ENCODE results near the gene PRPF31. TPM values are rescaled to one million over a fixed set of nuclear protein-coding genes. Genes with fewer than 3 reads are reported as not detected.

The PRPF31 gene
- total RNA-seq, 1 donor from 2014 or later, result 44.4 TPM

DNA sequence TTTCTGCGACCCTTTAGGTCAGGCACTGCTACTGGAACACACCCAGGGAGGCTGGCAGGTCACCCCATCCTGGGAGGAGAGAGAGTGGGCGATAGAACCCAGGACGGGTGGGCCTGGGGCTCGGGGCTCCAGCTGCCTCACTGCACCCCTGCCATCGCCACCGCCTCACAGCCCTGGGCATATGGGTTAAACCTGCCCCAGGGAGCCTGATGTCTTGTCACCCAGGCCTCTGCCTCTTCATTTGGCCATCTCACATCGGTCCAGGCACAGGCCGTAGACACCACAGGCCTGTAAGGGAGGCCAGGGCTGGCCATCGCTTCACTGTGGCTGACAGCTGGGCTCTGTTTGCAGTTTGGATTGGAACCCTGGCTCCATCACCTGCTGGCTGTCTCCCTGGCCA, 10.2 kb downstream of the PRPF31 start:
- intact Hi-C loops (cut with DNase I), result no loop called here
- H3K36me3 ChIP-seq, result peaks cover 0 to 88% of the 10 kb centered on the region in 2 donors

DNA sequence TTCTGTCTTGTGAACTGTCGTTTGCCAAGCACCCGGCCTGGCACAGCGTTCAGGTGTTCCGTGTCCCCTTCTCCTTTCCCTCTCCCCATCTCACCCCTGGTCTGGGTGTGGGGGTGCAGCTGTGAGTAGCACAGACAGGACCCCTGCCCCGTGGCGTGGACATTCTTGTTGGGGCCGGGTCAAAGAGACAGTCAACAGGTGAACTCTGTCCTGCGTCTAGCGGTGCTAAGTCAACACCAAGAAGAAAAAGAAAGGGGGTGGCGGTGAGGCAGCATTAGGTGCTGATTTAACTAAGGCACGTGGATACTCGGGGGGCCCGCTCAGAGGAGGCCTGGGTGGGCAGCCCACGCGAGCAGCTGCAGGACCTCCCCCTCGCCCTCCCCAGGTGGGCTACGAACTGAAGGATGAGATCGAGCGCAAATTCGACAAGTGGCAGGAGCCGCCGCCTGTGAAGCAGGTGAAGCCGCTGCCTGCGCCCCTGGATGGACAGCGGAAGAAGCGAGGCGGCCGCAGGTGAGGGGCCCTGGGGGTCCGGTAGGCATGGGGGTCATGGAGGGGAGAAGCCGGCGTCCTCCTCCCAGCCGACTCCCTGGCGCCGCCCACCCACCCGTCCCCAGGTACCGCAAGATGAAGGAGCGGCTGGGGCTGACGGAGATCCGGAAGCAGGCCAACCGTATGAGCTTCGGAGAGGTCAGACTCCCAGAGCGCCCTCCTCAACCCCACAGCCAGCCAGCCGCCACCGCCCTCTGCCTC, 12.3 kb downstream of the PRPF31 start:
- DNase-seq (ENCODE audit: extremely low spot score in 2 of 2), result no peak
- H3K4me3 ChIP-seq, result no peak overlapping the region
- intact Hi-C loops (cut with DNase I), result no loop called here
- H3K4me1 ChIP-seq, result no peaks in the 10 kb centered on the region
- H3K9me3 ChIP-seq, result no peaks in the 10 kb centered on the region
- TF ChIP-seq POLR2A (IDR thresholded peaks at IDR 0.05) (no peak), POLR2AphosphoS5 (IDR thresholded peaks at IDR 0.05; ENCODE audit: insufficient read depth in 1 of 2, low read depth in 1 of 2) (no peak)
- TF ChIP-seq, protein P1, sequence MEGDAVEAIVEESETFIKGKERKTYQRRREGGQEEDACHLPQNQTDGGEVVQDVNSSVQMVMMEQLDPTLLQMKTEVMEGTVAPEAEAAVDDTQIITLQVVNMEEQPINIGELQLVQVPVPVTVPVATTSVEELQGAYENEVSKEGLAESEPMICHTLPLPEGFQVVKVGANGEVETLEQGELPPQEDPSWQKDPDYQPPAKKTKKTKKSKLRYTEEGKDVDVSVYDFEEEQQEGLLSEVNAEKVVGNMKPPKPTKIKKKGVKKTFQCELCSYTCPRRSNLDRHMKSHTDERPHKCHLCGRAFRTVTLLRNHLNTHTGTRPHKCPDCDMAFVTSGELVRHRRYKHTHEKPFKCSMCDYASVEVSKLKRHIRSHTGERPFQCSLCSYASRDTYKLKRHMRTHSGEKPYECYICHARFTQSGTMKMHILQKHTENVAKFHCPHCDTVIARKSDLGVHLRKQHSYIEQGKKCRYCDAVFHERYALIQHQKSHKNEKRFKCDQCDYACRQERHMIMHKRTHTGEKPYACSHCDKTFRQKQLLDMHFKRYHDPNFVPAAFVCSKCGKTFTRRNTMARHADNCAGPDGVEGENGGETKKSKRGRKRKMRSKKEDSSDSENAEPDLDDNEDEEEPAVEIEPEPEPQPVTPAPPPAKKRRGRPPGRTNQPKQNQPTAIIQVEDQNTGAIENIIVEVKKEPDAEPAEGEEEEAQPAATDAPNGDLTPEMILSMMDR (IDR thresholded peaks at IDR 0.05), result no peak
- no peaks in the 10 kb centered on the region for H3K27me3 ChIP-seq
- peaks cover 0 to 71% of the 10 kb centered on the region in 2 donors for H3K36me3 ChIP-seq
- H3K27ac ChIP-seq, result no peak overlapping the region

More for the DNA sequence above, 10.2 kb downstream of the PRPF31 start:
- Histone ChIP-seq H3K9me3 (no peaks in the 10 kb centered on the region), H3K27ac (no peak overlapping the region), H3K4me3 (no peak overlapping the region), H3K27me3 (no peaks in the 10 kb centered on the region), H3K4me1 (no peaks in the 10 kb centered on the region)
- no peak for DNase-seq (ENCODE audit: extremely low spot score in 2 of 2)
- TF ChIP-seq POLR2A (IDR thresholded peaks at IDR 0.05), result no peak

DNA sequence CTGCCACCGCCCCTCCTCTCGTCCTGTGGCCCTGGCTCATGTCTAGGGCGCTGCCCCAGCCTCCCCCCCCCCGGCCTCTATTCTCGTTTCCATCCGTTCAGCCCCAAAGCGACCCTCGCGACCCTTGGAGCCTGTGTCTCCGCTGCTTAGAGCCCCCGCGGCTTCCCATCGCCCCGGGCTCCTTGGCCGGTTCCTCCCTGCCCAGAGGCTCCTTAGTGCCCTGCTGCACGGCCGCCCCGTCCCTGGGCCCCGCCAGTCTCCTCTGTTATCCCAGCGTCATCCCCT, 12.8 kb downstream of the PRPF31 start:
- Histone ChIP-seq H3K36me3 (peaks cover 0 to 66% of the 10 kb centered on the region in 2 donors), H3K27me3 (no peaks in the 10 kb centered on the region), H3K9me3 (no peaks in the 10 kb centered on the region), H3K27ac (no peak overlapping the region), H3K4me1 (no peaks in the 10 kb centered on the region), H3K4me3 (no peak overlapping the region)
- TF ChIP-seq POLR2A (IDR thresholded peaks at IDR 0.05) (no peak), POLR2AphosphoS5 (IDR thresholded peaks at IDR 0.05; ENCODE audit: insufficient read depth in 1 of 2, low read depth in 1 of 2) (no peak)
- TF ChIP-seq, protein P1 (IDR thresholded peaks at IDR 0.05), result no peak
- intact Hi-C loops (cut with DNase I), result no loop called here
- DNase-seq (ENCODE audit: extremely low spot score in 2 of 2), result no peak

DNA sequence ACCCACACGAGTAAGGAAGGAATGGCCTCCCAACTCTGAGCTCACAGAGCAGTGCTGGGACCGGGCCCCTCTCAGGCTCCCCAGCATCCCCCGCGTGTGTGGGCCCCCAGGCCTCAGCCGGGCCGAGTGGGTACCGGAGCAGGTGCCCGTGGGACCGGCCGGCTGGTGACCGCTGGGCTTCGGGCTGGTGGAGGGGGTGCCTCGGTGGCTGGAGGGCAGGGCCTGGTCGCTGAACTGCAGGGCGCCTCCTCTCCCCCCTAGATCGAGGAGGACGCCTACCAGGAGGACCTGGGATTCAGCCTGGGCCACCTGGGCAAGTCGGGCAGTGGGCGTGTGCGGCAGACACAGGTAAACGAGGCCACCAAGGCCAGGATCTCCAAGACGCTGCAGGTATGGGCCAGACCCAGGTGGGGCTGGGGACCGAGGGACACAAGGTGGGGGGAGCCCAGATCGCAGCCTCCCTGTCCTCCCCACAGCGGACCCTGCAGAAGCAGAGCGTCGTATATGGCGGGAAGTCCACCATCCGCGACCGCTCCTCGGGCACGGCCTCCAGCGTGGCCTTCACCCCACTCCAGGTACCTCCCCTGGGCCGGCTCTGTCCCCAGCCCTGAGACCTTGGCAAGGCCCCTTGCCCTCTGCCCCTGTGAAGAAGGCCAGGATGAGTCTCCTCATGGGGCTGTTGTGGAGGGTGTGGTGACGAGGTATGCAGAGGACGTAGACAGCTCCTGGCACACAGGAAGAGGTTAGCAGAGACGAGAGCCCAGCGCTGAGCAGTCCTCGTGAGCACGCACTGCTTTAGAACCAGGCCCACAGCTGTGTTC, 13.5 kb downstream of the PRPF31 start:
- H3K27ac ChIP-seq, result no peak overlapping the region
- H3K4me1 ChIP-seq, result no peaks in the 10 kb centered on the region
- no peaks in the 10 kb centered on the region for H3K9me3 ChIP-seq
- no peak for DNase-seq (ENCODE audit: extremely low spot score in 2 of 2)
- intact Hi-C loops (cut with DNase I), result no loop called here
- peaks cover 0 to 60% of the 10 kb centered on the region in 2 donors for H3K36me3 ChIP-seq
- H3K4me3 ChIP-seq, result no peak overlapping the region
- H3K27me3 ChIP-seq, result no peaks in the 10 kb centered on the region
- TF ChIP-seq POLR2AphosphoS5 (IDR thresholded peaks at IDR 0.05; ENCODE audit: insufficient read depth in 1 of 2, low read depth in 1 of 2) (no peak), POLR2A (IDR thresholded peaks at IDR 0.05) (no peak)
- TF ChIP-seq, protein P1 (IDR thresholded peaks at IDR 0.05), result no peak

DNA sequence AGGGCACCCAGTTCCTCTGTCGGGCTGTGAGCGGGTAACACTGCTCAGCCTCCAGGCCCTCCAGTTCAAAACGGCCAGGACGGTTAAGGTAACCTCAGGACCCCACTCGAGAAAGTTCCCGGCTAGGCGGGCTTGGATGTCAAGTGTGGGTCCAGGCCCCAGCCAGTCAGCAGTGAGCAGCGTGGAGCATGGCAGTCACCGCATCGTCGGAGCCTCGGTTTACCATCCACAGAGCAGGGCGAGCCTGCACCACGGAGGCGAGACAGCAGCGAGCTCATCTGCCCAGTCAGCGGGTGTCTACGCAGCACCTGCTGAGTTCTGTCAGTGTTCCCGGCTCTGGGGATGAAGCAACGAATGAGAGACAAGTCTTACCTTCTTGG, 14.1 kb downstream of the PRPF31 start:
- no peak overlapping the region for H3K27ac ChIP-seq
- no peaks in the 10 kb centered on the region for H3K27me3 ChIP-seq
- peaks cover 0 to 54% of the 10 kb centered on the region in 2 donors for H3K36me3 ChIP-seq
- H3K4me1 ChIP-seq, result no peaks in the 10 kb centered on the region
- DNase-seq (ENCODE audit: extremely low spot score in 2 of 2), result no peak
- H3K9me3 ChIP-seq, result no peaks in the 10 kb centered on the region
- no peak for TF ChIP-seq POLR2A (IDR thresholded peaks at IDR 0.05)
- TF ChIP-seq, protein P1 (IDR thresholded peaks at IDR 0.05), result no peak
- TF ChIP-seq POLR2AphosphoS5 (IDR thresholded peaks at IDR 0.05; ENCODE audit: insufficient read depth in 1 of 2, low read depth in 1 of 2), result no peak
- intact Hi-C loops (cut with DNase I), result no loop called here
- H3K4me3 ChIP-seq, result no peak overlapping the region
